HG03442 (cell line): ENCODE data around the gene OR2Y1.
"Not testable (repeated sequence)": the region's sequence is repeated elsewhere in the genome, so short reads cannot be mapped to it uniquely, and the experiment has no call there.

ENCODE experiments used
- ATAC-seq: cut with Tn5 transposase; IDR thresholded peaks from one replicate; pipeline ENCODE4 v1.9.1; 2021; ENCODE audit warnings: mild to moderate bottlenecking, moderate library complexity; ENCODE audit not compliant: unreplicated experiment

The OR2Y1 gene

GRCh38 chr5:180739958-180740357 is at the start of gene OR2Y1:
Gene OR2Y1 (minus strand): TSS chr5:180740058. CDS start chr5:180740058, 0 bp downstream.
- no peak for ATAC-seq

- ATAC-seq: not testable (repeated sequence)
Observed at GRCh38 chr5:180788651-180789410, 49.0 kb upstream of the OR2Y1 start.

GRCh38 chr5:180787711-180788431 is 48.0 kb upstream of the OR2Y1 start:
- ATAC-seq: no peak

GRCh38 chr5:180786531-180787398 is 46.9 kb upstream of the OR2Y1 start:
- no peak for ATAC-seq

- no peak for ATAC-seq
Observed at GRCh38 chr5:180785794-180786221, 46.0 kb upstream of the OR2Y1 start.

GRCh38 chr5:180785121-180785781 is 45.4 kb upstream of the OR2Y1 start:
- ATAC-seq: no peak

- ATAC-seq: peak; percentile 60
Observed at GRCh38 chr5:180784497-180785097, 44.7 kb upstream of the OR2Y1 start.

- ATAC-seq: no peak
Observed at GRCh38 chr5:180783340-180784052, 43.6 kb upstream of the OR2Y1 start.

GRCh38 chr5:180782748-180783147 is 42.9 kb upstream of the OR2Y1 start:
- no peak for ATAC-seq

GRCh38 chr5:180781900-180782326 is 42.1 kb upstream of the OR2Y1 start:
- not testable (repeated sequence) for ATAC-seq

GRCh38 chr5:180779985-180780610 is 40.2 kb upstream of the OR2Y1 start:
- no peak for ATAC-seq

- no peak for ATAC-seq
Observed at GRCh38 chr5:180777475-180777874, 37.6 kb upstream of the OR2Y1 start.

GRCh38 chr5:180776376-180776775 is 36.5 kb upstream of the OR2Y1 start:
- no peak for ATAC-seq

- no peak for ATAC-seq
Observed at GRCh38 chr5:180775624-180776023, 35.8 kb upstream of the OR2Y1 start.

GRCh38 chr5:180771839-180772238 is 32.0 kb upstream of the OR2Y1 start:
- ATAC-seq: no peak

- ATAC-seq: no peak
Observed at GRCh38 chr5:180769821-180770220, 30.0 kb upstream of the OR2Y1 start.

GRCh38 chr5:180755601-180756000 is 15.7 kb upstream of the OR2Y1 start:
- ATAC-seq: no peak

GRCh38 chr5:180744253-180744652 is 4.4 kb upstream of the OR2Y1 start:
- no peak for ATAC-seq

- no peak for ATAC-seq
Observed at GRCh38 chr5:180742727-180743126, 2.9 kb upstream of the OR2Y1 start.
